ENCODE measurements around the gene TTYH3. TPM values are rescaled to one million over a fixed set of nuclear protein-coding genes. Genes with fewer than 3 reads are reported as not detected.

The TTYH3 gene
- total RNA-seq, 2 donors from 2014 or later, result 11.2 to 32.0 TPM

- WGBS, 2 donors, result 93 to 96% methylated on average over 19 to 23 of the region's 23 CpGs
- ATAC-seq (no peak), DNase-seq (no peak)
- no peaks in the 10 kb centered on the region for H3K27me3 ChIP-seq
- H3K36me3 ChIP-seq (replicated peaks in 1 of 2; ENCODE audit: insufficient read depth in 1 of 2, low read depth in 2 of 2), result peaks cover 10 to 18% of the 10 kb centered on the region in 2 donors
- no peak overlapping the region for H3K27ac ChIP-seq
- TF ChIP-seq POLR2A (IDR thresholded peaks at IDR 0.05) (no peak), CTCF (IDR thresholded peaks at IDR 0.05) (no peak)
- H3K4me3 ChIP-seq, result no peak overlapping the region
- no peaks in the 10 kb centered on the region for H3K4me1 ChIP-seq
- intact Hi-C loops (cut with DNase I), result no loop called here
- no peaks in the 10 kb centered on the region for H3K9me3 ChIP-seq
Measured at GRCh38 chr7:2592375-2592865, 39.4 kb upstream of the TTYH3 start.

- WGBS, 2 donors, result 94 to 95% methylated on average over 34 to 38 of the region's 38 CpGs
- TF ChIP-seq CTCF (IDR thresholded peaks at IDR 0.05) (no peak), POLR2A (IDR thresholded peaks at IDR 0.05) (no peak)
- ATAC-seq, result no peak
- DNase-seq, result no peak
- intact Hi-C loops (cut with DNase I), result no loop called here
- Histone ChIP-seq H3K4me1 (no peaks in the 10 kb centered on the region), H3K27me3 (no peaks in the 10 kb centered on the region), H3K27ac (no peak overlapping the region), H3K36me3 (replicated peaks in 1 of 2; ENCODE audit: insufficient read depth in 1 of 2, low read depth in 2 of 2) (peaks cover 10 to 18% of the 10 kb centered on the region in 2 donors), H3K4me3 (no peak overlapping the region), H3K9me3 (no peaks in the 10 kb centered on the region)
Measured at GRCh38 chr7:2593036-2593727, 38.6 kb upstream of the TTYH3 start.

GRCh38 chr7:2594599-2594998 lies 37.2 kb upstream of the TTYH3 start:
- Histone ChIP-seq H3K27me3 (no peaks in the 10 kb centered on the region), H3K9me3 (no peaks in the 10 kb centered on the region), H3K27ac (no peak overlapping the region), H3K36me3 (replicated peaks in 1 of 2; ENCODE audit: insufficient read depth in 1 of 2, low read depth in 2 of 2) (peaks cover 10 to 24% of the 10 kb centered on the region in 2 donors), H3K4me3 (no peak overlapping the region), H3K4me1 (no peaks in the 10 kb centered on the region)
- TF ChIP-seq CTCF (IDR thresholded peaks at IDR 0.05) (no peak), POLR2A (IDR thresholded peaks at IDR 0.05) (no peak)
- intact Hi-C loops (cut with DNase I), result no loop called here
- no peak for DNase-seq
- 92 to 95% methylated on average over 10 of the region's 10 CpGs for WGBS, 2 donors
- no peak for ATAC-seq

DNA sequence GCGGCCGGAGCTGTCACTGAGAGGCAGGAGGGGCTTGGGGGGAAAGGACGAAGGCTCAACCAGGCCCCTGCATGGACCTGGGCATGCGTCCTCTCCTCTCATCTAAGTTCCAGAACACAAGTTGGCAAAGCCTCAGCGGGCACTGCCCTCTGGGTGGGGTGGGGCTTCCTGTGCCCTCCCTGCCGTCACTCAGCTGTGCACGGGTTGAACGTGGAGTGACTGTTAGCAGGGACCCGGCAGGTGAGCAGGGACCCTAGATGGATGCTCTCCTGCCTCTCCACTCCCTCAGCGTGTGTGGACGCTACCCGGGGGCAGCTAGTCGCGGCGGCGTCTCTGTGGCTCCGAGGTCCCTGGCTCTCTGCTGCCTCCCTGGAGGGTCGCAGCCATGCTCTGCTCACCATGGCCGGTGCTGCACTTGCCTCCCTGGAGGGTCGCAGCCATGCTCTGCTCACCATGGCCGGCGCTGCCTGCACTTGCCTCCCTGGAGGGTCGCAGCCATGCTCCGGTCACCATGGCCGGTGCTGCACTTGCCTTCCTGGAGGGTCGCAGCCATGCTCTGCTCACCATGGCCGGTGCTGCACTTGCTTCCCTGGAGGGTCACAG lies 36.4 kb upstream of the TTYH3 start:
- TF ChIP-seq CTCF (IDR thresholded peaks at IDR 0.05) (no peak), POLR2A (IDR thresholded peaks at IDR 0.05) (no peak)
- ATAC-seq (no peak), DNase-seq (no peak)
- intact Hi-C loops (cut with DNase I), result no loop called here
- Histone ChIP-seq H3K27me3 (no peaks in the 10 kb centered on the region), H3K4me3 (no peak overlapping the region), H3K27ac (no peak overlapping the region), H3K36me3 (replicated peaks in 1 of 2; ENCODE audit: insufficient read depth in 1 of 2, low read depth in 2 of 2) (peaks cover 10 to 20% of the 10 kb centered on the region in 2 donors), H3K4me1 (no peaks in the 10 kb centered on the region), H3K9me3 (no peaks in the 10 kb centered on the region)
- 89 to 91% methylated on average over 4 to 25 of the region's 27 CpGs for WGBS, 2 donors
